ENCODE data around the gene OR13A1.
"Not testable (repeated sequence)": the region's sequence is repeated elsewhere in the genome, so short reads cannot be mapped to it uniquely, and the experiment has no call there.

Gene OR13A1

GRCh38 chr10:45280113-45280760, 35.2 kb downstream of the OR13A1 start:
- no peak for DNase-seq

DNA sequence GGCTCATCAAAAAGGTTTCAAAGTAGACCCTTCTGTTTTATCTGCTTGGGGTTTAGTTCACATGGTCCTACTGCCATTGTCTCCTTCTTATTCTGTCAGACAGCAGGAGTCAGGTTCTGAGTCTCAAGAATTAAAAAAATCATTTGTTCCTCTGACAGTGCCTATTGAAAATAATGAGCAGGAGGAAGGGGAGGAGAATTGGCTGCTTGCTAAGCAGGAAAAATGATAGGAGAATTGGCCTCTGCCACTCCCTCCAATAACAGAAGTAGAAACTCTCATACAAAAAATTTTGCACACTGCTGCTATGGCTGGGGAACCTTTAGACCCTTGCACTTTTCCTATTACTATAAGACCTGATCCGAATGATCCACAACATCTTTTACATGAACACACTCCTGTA, 35.7 kb downstream of the OR13A1 start:
- DNase-seq: no peak

GRCh38 chr10:45278860-45279498, 36.4 kb downstream of the OR13A1 start:
- no peak for DNase-seq

GRCh38 chr10:45276146-45276545, 39.3 kb downstream of the OR13A1 start:
- not testable (repeated sequence) for DNase-seq

GRCh38 chr10:45274364-45274763, 41.0 kb downstream of the OR13A1 start:
- no peak for DNase-seq

DNA sequence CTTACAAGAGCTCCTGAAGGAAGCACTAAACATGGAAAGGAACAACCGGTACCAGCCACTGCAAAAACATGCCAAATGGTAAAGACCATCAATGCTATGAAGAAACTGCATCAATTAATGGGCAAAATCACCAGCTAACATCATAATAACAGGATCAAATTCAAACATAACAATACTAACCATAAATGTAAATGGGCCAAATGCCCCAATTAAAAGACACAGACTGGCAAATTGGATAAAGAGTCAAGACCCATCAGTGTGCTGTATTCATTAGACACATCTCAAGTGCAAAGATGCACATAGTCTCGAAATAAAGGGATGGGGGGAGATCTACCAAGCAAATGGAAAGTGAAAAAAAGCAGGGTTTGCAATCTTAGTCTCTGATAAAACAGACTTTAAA, 47.6 kb downstream of the OR13A1 start:
- DNase-seq: not testable (repeated sequence)

GRCh38 chr10:45265996-45266395, 49.4 kb downstream of the OR13A1 start:
- no peak for DNase-seq

DNA sequence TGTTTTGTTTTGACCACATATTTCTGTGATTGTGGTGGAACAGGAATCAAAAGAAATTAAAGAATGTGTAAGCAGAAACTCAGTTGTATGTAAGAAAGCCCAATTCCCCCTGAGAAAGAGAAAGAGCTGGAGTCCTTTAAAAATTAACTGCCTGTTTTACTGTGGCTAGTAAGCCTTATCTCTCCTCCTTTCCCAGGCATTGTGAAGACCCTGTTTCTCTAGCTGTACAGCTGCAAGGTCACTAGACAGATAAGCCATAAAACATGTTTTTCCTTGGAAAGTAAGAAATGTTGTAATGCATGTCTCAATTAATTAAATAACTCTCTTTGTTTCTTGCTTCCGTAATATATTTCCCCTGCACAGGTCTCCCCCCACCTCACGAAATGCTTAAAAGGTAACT, 53.5 kb downstream of the OR13A1 start:
- no peak for DNase-seq

- DNase-seq: no peak
These were observed 54.1 kb downstream of the OR13A1 start for GRCh38 chr10:45261243-45261775.

GRCh38 chr10:45260635-45261034, 54.8 kb downstream of the OR13A1 start:
- DNase-seq: not testable (repeated sequence)

DNA sequence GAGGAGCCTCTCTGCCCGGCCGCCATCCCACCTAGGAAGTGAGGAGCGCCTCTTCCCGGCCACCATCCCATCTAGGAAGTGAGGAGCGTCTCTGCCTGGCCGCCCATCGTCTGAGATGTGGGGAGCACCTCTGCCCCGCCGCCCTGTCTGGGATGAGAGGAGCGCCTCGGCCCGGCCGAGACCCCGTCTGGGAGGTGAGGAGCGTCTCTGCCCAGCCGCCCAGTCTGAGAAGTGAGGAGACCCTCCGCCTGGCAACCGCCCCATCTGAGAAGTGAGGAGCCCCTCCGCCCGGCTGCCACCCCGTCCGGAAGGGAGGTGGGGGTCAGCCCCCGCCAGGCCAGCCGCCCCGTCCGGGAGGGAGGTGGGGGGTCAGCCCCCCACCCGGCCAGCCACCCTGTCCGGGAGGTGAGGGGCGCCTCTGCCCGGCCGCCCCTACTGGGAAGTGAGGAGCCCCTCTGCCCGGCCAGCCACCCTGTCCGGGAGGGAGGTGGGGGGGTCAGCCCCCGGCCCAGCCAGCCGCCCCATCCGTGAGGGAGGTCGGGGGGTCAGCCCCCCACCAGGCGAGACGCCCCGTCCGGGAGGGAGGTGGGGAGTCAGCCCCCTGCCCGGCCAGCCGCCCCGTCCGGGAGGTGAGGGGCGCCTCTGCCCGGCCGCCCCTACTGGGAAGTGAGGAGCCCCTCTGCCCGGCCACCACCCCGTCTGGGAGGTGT, 55.5 kb downstream of the OR13A1 start:
- not testable (repeated sequence) for DNase-seq

GRCh38 chr10:45257600-45257999, 57.8 kb downstream of the OR13A1 start:
- DNase-seq: no peak

- DNase-seq: no peak
These were observed 59.2 kb downstream of the OR13A1 start for GRCh38 chr10:45256246-45256645.

- no peak for DNase-seq
These were observed 59.7 kb downstream of the OR13A1 start for GRCh38 chr10:45255706-45256105.

GRCh38 chr10:45254892-45255291, 60.5 kb downstream of the OR13A1 start:
- no peak for DNase-seq

DNA sequence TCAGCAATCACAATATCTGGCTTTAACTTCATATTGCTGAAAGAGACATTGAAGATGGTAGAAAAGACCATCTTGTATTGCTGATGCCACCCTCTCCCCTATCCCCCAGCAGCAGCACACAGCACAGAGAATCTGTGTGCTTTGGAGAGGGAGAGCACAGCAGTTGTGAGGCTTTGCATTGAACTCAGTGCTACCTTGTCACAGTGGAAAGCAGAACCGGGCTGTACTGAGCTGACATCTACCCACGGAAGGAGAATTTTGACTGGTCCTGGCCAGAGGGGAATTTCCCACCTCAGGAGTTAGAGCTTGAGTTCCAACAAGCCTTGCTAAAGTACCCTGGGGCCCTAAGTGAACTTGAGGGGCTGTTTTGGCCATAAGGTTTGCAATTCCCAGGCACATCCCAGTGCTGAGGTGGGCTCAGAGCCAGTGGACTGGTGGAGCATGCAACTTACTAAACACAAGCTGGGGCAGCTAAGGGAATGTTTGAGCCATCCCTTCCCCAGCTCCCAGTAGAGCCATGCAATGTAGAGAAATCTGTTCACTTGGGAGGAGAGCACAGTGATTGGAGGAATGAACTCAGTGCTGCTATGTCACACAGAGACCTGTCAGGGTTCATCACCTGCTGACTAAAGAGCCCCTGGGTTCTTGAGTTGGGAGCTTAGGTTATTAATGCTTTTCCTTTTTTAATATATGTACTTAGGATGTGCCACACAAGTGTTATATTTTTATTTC, 62.1 kb downstream of the OR13A1 start:
- DNase-seq: no peak

All from stimulated activated CD4-positive, alpha-beta T cell treated with anti-CD3 and anti-CD28 coated beads, Interleukin-4, amount 100 ng/mL, for 1 hour (primary cell).